Loucy (cell line): ENCODE data around the gene RIN3.

ENCODE experiments used
- H2AFZ ChIP-seq: fragments of 200-600 bp; sonication (generic); 2 replicates; pipeline ENCODE4 v1.6.0; 2016; ENCODE audit warnings: antibody characterized with exemption, mild to moderate bottlenecking, low read length, moderate library complexity
- H3F3A ChIP-seq: fragments of 200-600 bp; 2 replicates; pipeline ENCODE4 v1.6.0; 2016; ENCODE audit warnings: antibody characterized with exemption, low read depth, mild to moderate bottlenecking
- H3K27me3 ChIP-seq: fragments of 200-600 bp; sonication (generic); 2 replicates; pipeline ENCODE4 v1.6.1; 2014; ENCODE audit warnings: low read length, mild to moderate bottlenecking; ENCODE audit not compliant: insufficient read depth, poor library complexity, severe bottlenecking
- H3K36me3 ChIP-seq: fragments of 200-600 bp; sonication (generic); 2 replicates; pipeline ENCODE4 v1.6.1; 2016; ENCODE audit warnings: low read length; ENCODE audit not compliant: insufficient read depth
- H3K4me1 ChIP-seq: fragments of 200-600 bp; sonication (generic); 2 replicates; pipeline ENCODE4 v1.5.1; 2014; ENCODE audit warnings: low read length, mild to moderate bottlenecking; ENCODE audit not compliant: insufficient read depth, poor library complexity, severe bottlenecking
- H3K4me2 ChIP-seq: fragments of 200-600 bp; sonication (generic); 2 replicates; pipeline ENCODE4 v1.6.0; 2014; ENCODE audit warnings: antibody characterized with exemption, low read length, low read depth, mild to moderate bottlenecking; ENCODE audit not compliant: poor library complexity, severe bottlenecking
- H3K4me3 ChIP-seq: fragments of 200-600 bp; sonication (generic); 2 replicates; pipeline ENCODE4 v1.5.1; 2014; ENCODE audit warnings: low read length, mild to moderate bottlenecking, mixed read lengths; ENCODE audit not compliant: poor library complexity, severe bottlenecking
- H3K79me2 ChIP-seq: fragments of 200-600 bp; sonication (generic); 2 replicates; pipeline ENCODE4 v1.6.1; 2014; ENCODE audit warnings: low read length; ENCODE audit not compliant: insufficient read depth
- H3K9ac ChIP-seq: fragments of 200-600 bp; sonication (generic); 2 replicates; pipeline ENCODE4 v1.6.0; 2014; ENCODE audit warnings: mild to moderate bottlenecking, low read depth, low read length, moderate library complexity; ENCODE audit not compliant: poor library complexity, severe bottlenecking
- H3K9me2 ChIP-seq: fragments of 200-600 bp; sonication (generic); replicated peaks from 2 replicates; pipeline ENCODE4 v1.6.1; 2016; ENCODE audit warnings: low read depth, low read length, mixed read lengths
- H3K9me3 ChIP-seq: fragments of 200-600 bp; sonication (generic); 2 replicates; pipeline ENCODE4 v1.6.1; 2014; ENCODE audit warnings: mild to moderate bottlenecking, antibody characterized with exemption, low read length, low read depth; ENCODE audit not compliant: insufficient read depth
- H4K20me1 ChIP-seq: fragments of 200-600 bp; sonication (generic); 2 replicates; pipeline ENCODE4 v1.6.0; 2014; ENCODE audit warnings: antibody characterized with exemption, low read length, mild to moderate bottlenecking; ENCODE audit not compliant: insufficient read depth, poor library complexity, severe bottlenecking
- CTCF ChIP-seq: fragments of 200-600 bp; sonication (generic); conservative IDR thresholded peaks from 2 replicates; pipeline ENCODE4 v1.5.1; 2014; ENCODE audit warnings: mild to moderate bottlenecking, antibody characterized with exemption, low read length
- EZH2phosphoT487 ChIP-seq: fragments of 200-600 bp; IDR thresholded peaks from 2 replicates; pipeline ENCODE4 v1.6.1; 2018; ENCODE audit warnings: antibody characterized with exemption, mild to moderate bottlenecking, moderate library complexity, borderline replicate concordance

RIN3 gene

GRCh38 chr14:92486881-92487280 is 26.7 kb upstream of the RIN3 start:
- Histone ChIP-seq H3K9me2 (no peaks in the 10 kb centered on the region), H3K79me2 (no peaks in the 10 kb centered on the region)

GRCh38 chr14:92487513-92488133 is 26.0 kb upstream of the RIN3 start:
- Histone ChIP-seq H3K4me1 (peaks cover 6% of the 10 kb centered on the region), H4K20me1 (no peaks in the 10 kb centered on the region), H3K27me3 (no peaks in the 10 kb centered on the region), H3K79me2 (no peaks in the 10 kb centered on the region), H3K9ac (no peak overlapping the region), H3K4me3 (no peak overlapping the region), H3K9me3 (no peaks in the 10 kb centered on the region), H3F3A (no peaks in the 10 kb centered on the region), H3K9me2 (no peaks in the 10 kb centered on the region), H3K36me3 (no peaks in the 10 kb centered on the region), H3K4me2 (no peak overlapping the region), H2AFZ (no peak overlapping the region)
- TF ChIP-seq CTCF (no peak), EZH2phosphoT487 (no peak)

More at GRCh38 chr14:92486881-92487280, 26.7 kb upstream of the RIN3 start:
- Histone ChIP-seq H3K27me3 (no peaks in the 10 kb centered on the region), H3K9ac (no peak overlapping the region), H3K4me3 (no peak overlapping the region), H4K20me1 (no peaks in the 10 kb centered on the region), H3F3A (no peaks in the 10 kb centered on the region), H3K9me3 (no peaks in the 10 kb centered on the region), H3K4me2 (no peak overlapping the region), H3K36me3 (no peaks in the 10 kb centered on the region), H3K4me1 (peaks cover 6% of the 10 kb centered on the region), H2AFZ (no peak overlapping the region)
- no peak for TF ChIP-seq EZH2phosphoT487

- peaks cover 6% of the 10 kb centered on the region for H3K4me1 ChIP-seq
- H2AFZ ChIP-seq = no peak overlapping the region
- TF ChIP-seq EZH2phosphoT487 (no peak), CTCF (no peak)
Measured at GRCh38 chr14:92489394-92490238, 24.0 kb upstream of the RIN3 start.

More at GRCh38 chr14:92489394-92490238, 24.0 kb upstream of the RIN3 start:
- no peaks in the 10 kb centered on the region for H4K20me1 ChIP-seq
- no peaks in the 10 kb centered on the region for H3K9me2 ChIP-seq
- no peak overlapping the region for H3K4me3 ChIP-seq
- no peaks in the 10 kb centered on the region for H3F3A ChIP-seq
- no peaks in the 10 kb centered on the region for H3K27me3 ChIP-seq
- no peaks in the 10 kb centered on the region for H3K79me2 ChIP-seq
- H3K9ac ChIP-seq = no peak overlapping the region
- H3K36me3 ChIP-seq = no peaks in the 10 kb centered on the region
- no peak overlapping the region for H3K4me2 ChIP-seq
- H3K9me3 ChIP-seq = no peaks in the 10 kb centered on the region
